WTC11 (cell line): ENCODE data around the gene FCGR3B. TPM values are rescaled to one million over a fixed set of nuclear protein-coding genes. Genes with fewer than 3 reads are reported as not detected.

ENCODE experiments used
- ATAC-seq: fragments of 200-7000 bp; cut with Tn5 transposase; 2 replicates; pipeline ENCODE4 v1.10.0; 2021; ENCODE audit warnings: mild to moderate bottlenecking, moderate library complexity
- Bru-seq: library from RNA; stranded (reverse); fragments of 400-500 nt; gene quantifications from one replicate; lab custom pipeline; 2021; lab: Mats Ljungman, UMichigan
- CTCF ChIA-PET: fragments of 300-600 bp; sonication (Branson Sonifier 250); formaldehyde crosslinking; loops from one replicate; lab custom pipeline; 2021; ENCODE audit warnings: antibody characterized with exemption; lab: Charles Lee
- POLR2A ChIA-PET: fragments of 350-600 bp; sonication (Branson Sonifier 250); formaldehyde crosslinking; loops from one replicate; lab custom pipeline; 2021; ENCODE audit warnings: antibody characterized with exemption; lab: Charles Lee
- DNase-seq: peaks from one replicate; pipeline ENCODE4 v3.0.0; 2021; ENCODE audit warnings: low spot score
- H3K27ac Mint-ChIP-seq: 2 replicates; pipeline ENCODE4 v1.8.0; 2021; ENCODE audit warnings: mixed read lengths
- H3K27me3 Mint-ChIP-seq: 2 replicates; pipeline ENCODE4 v1.8.0; 2021; ENCODE audit warnings: low read depth, mild to moderate bottlenecking, moderate library complexity, mixed read lengths
- H3K36me3 Mint-ChIP-seq: 2 replicates; pipeline ENCODE4 v1.8.0; 2021; ENCODE audit warnings: mixed read lengths
- H3K4me1 Mint-ChIP-seq: 2 replicates; pipeline ENCODE4 v1.8.0; 2022; ENCODE audit warnings: mixed read lengths
- H3K4me3 Mint-ChIP-seq: 2 replicates; pipeline ENCODE4 v1.8.0; 2021; ENCODE audit warnings: mild to moderate bottlenecking, moderate library complexity, mixed read lengths
- H3K9me3 Mint-ChIP-seq: 2 replicates; pipeline ENCODE4 v1.8.0; 2021; ENCODE audit warnings: mixed read lengths
- ATF3 ChIP-seq: sonication (generic); formaldehyde crosslinking; conservative IDR thresholded peaks from 2 replicates; pipeline ENCODE4 v1.8.1; 2022; ENCODE audit warnings: mild to moderate bottlenecking, missing genetic modification reagents
- ATF6 ChIP-seq: sonication (generic); formaldehyde crosslinking; IDR thresholded peaks from 2 replicates; pipeline ENCODE4 v1.8.1; 2023; ENCODE audit warnings: mild to moderate bottlenecking, missing genetic modification reagents
- CBFB ChIP-seq: sonication (generic); formaldehyde crosslinking; IDR thresholded peaks from 2 replicates; pipeline ENCODE4 v1.8.1; 2022; ENCODE audit warnings: mild to moderate bottlenecking, low read depth, missing genetic modification reagents
- ELF4 ChIP-seq: sonication (generic); formaldehyde crosslinking; IDR thresholded peaks from 2 replicates; pipeline ENCODE4 v1.8.1; 2022; ENCODE audit warnings: low read depth, mild to moderate bottlenecking, moderate library complexity, missing genetic modification reagents
- IRF1 ChIP-seq: sonication (generic); formaldehyde crosslinking; IDR thresholded peaks from 2 replicates; pipeline ENCODE4 v1.8.0; 2023; ENCODE audit warnings: missing genetic modification reagents
- IRF2 ChIP-seq: sonication (generic); formaldehyde crosslinking; IDR thresholded peaks from 2 replicates; pipeline ENCODE4 v1.8.0; 2022; ENCODE audit warnings: low read depth, missing genetic modification reagents, borderline replicate concordance
- KAT7 ChIP-seq: sonication (generic); formaldehyde crosslinking; IDR thresholded peaks from 2 replicates; pipeline ENCODE4 v1.8.1; 2023; ENCODE audit warnings: missing genetic modification reagents, mild to moderate bottlenecking, borderline replicate concordance
- NFATC4 ChIP-seq: fragments of 250-450 bp; sonication (Bioruptor Pico); IDR thresholded peaks from 2 replicates; pipeline ENCODE4 v1.9.0; 2021; ENCODE audit warnings: mild to moderate bottlenecking
- NFYB ChIP-seq: sonication (generic); formaldehyde crosslinking; conservative IDR thresholded peaks from 2 replicates; pipeline ENCODE4 v1.8.0; 2022; ENCODE audit warnings: low read depth, missing genetic modification reagents
- NR3C1 ChIP-seq: sonication (generic); formaldehyde crosslinking; conservative IDR thresholded peaks from 2 replicates; pipeline ENCODE4 v1.8.1; 2023; ENCODE audit warnings: low read depth, mild to moderate bottlenecking, missing genetic modification reagents
- RELA ChIP-seq: sonication (generic); formaldehyde crosslinking; IDR thresholded peaks from 2 replicates; pipeline ENCODE4 v1.8.1; 2022; ENCODE audit warnings: missing genetic modification reagents, mild to moderate bottlenecking, borderline replicate concordance
- SP1 ChIP-seq: sonication (generic); formaldehyde crosslinking; conservative IDR thresholded peaks from 2 replicates; pipeline ENCODE4 v1.8.1; 2022; ENCODE audit warnings: missing genetic modification reagents
- TEAD4 ChIP-seq: sonication (generic); formaldehyde crosslinking; IDR thresholded peaks from 2 replicates; pipeline ENCODE4 v1.8.0; 2022; ENCODE audit warnings: mild to moderate bottlenecking, missing genetic modification reagents
- TP53 ChIP-seq: sonication (generic); formaldehyde crosslinking; IDR thresholded peaks from 2 replicates; pipeline ENCODE4 v1.8.1; 2023; ENCODE audit warnings: mild to moderate bottlenecking, missing genetic modification reagents
- ZBTB21 ChIP-seq: sonication (generic); formaldehyde crosslinking; IDR thresholded peaks from 2 replicates; pipeline ENCODE4 v1.8.1; 2023; ENCODE audit warnings: mild to moderate bottlenecking, missing genetic modification reagents, borderline replicate concordance
- long read RNA-seq, 3 experiments: library from RNA in 1 of 3; library from capped mRNA in 1 of 3; library from polyadenylated mRNA in 1 of 3; unstranded in 2 of 3; stranded (forward) in 1 of 3; transcript quantifications; one replicate each; pipeline ENCODE4 v2.0.0, GENCODE V29; 2021
- total RNA-seq: library from RNA; stranded (reverse); gene quantifications from 3 replicates; pipeline ENCODE4 v1.2.3, GENCODE V29; 2021
- TF ChIP-seq, protein P1 (sequence below): sonication (generic); formaldehyde crosslinking; IDR thresholded peaks from 2 replicates; pipeline ENCODE4 v1.8.1; 2023; ENCODE audit warnings: mild to moderate bottlenecking, missing genetic modification reagents, moderate library complexity
- TF ChIP-seq, protein P2 (sequence below): sonication (generic); formaldehyde crosslinking; conservative IDR thresholded peaks from 2 replicates; pipeline ENCODE4 v1.8.1; 2023; ENCODE audit warnings: mild to moderate bottlenecking, low read depth, missing genetic modification reagents, moderate library complexity
- TF ChIP-seq, protein P3 (sequence below): sonication (generic); formaldehyde crosslinking; IDR thresholded peaks from 2 replicates; pipeline ENCODE4 v1.8.1; 2022; ENCODE audit warnings: mild to moderate bottlenecking, moderate library complexity, missing genetic modification reagents
- TF ChIP-seq, protein P4 (sequence below): sonication (generic); formaldehyde crosslinking; IDR thresholded peaks from 2 replicates; pipeline ENCODE4 v1.8.1; 2022; ENCODE audit warnings: mild to moderate bottlenecking, missing genetic modification reagents, moderate library complexity, borderline replicate concordance
- TF ChIP-seq, protein P5 (sequence below): sonication (generic); formaldehyde crosslinking; IDR thresholded peaks from 2 replicates; pipeline ENCODE4 v1.8.0; 2022; ENCODE audit warnings: mild to moderate bottlenecking, missing genetic modification reagents
- TF ChIP-seq, protein P6 (sequence below): sonication (generic); formaldehyde crosslinking; IDR thresholded peaks from 2 replicates; pipeline ENCODE4 v1.8.1; 2022; ENCODE audit warnings: low read depth, mild to moderate bottlenecking, moderate library complexity, missing genetic modification reagents, borderline replicate concordance
- TF ChIP-seq, protein P7 (sequence below): fragments of 250-450 bp; sonication (Bioruptor Pico); IDR thresholded peaks from 2 replicates; pipeline ENCODE4 v1.8.0; 2021; ENCODE audit warnings: mild to moderate bottlenecking

Gene FCGR3B
- total RNA-seq, result not detected in 3 replicates
- not detected for Bru-seq, nascent RNA
- long read RNA-seq, experiment 1, result 0 reads
- long read RNA-seq, experiment 2, result 0 reads
- long read RNA-seq, experiment 3, result 0 reads

GRCh38 chr1:161631076-161631475 is at the start of gene FCGR3B:
Gene FCGR3B (minus strand): TSS chr1:161631176. CDS start chr1:161631094, 82 bp downstream.
- no peak within 1 kb of the TSS for H3K4me3 Mint-ChIP-seq
- no peak within 1 kb of the TSS for H3K27ac Mint-ChIP-seq
- no peak for ATAC-seq
- H3K4me1 Mint-ChIP-seq, result no peaks in the 10 kb centered on the region
- CTCF ChIA-PET, result no interaction called here
- H3K36me3 Mint-ChIP-seq, result no peaks in the 10 kb centered on the region
- H3K9me3 Mint-ChIP-seq, result no peaks in the 10 kb centered on the region
- TF ChIP-seq, protein P1, sequence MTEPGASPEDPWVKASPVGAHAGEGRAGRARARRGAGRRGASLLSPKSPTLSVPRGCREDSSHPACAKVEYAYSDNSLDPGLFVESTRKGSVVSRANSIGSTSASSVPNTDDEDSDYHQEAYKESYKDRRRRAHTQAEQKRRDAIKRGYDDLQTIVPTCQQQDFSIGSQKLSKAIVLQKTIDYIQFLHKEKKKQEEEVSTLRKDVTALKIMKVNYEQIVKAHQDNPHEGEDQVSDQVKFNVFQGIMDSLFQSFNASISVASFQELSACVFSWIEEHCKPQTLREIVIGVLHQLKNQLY, result no peak
- TF ChIP-seq TP53 (CRISPR knock-in tag) (no peak), RELA (no peak), KAT7 (CRISPR knock-in tag) (no peak), IRF2 (CRISPR knock-in tag) (no peak), TEAD4 (CRISPR knock-in tag) (no peak)
- TF ChIP-seq, protein P2, sequence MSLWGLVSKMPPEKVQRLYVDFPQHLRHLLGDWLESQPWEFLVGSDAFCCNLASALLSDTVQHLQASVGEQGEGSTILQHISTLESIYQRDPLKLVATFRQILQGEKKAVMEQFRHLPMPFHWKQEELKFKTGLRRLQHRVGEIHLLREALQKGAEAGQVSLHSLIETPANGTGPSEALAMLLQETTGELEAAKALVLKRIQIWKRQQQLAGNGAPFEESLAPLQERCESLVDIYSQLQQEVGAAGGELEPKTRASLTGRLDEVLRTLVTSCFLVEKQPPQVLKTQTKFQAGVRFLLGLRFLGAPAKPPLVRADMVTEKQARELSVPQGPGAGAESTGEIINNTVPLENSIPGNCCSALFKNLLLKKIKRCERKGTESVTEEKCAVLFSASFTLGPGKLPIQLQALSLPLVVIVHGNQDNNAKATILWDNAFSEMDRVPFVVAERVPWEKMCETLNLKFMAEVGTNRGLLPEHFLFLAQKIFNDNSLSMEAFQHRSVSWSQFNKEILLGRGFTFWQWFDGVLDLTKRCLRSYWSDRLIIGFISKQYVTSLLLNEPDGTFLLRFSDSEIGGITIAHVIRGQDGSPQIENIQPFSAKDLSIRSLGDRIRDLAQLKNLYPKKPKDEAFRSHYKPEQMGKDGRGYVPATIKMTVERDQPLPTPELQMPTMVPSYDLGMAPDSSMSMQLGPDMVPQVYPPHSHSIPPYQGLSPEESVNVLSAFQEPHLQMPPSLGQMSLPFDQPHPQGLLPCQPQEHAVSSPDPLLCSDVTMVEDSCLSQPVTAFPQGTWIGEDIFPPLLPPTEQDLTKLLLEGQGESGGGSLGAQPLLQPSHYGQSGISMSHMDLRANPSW (CRISPR knock-in tag), result no peak
- TF ChIP-seq, protein P3, sequence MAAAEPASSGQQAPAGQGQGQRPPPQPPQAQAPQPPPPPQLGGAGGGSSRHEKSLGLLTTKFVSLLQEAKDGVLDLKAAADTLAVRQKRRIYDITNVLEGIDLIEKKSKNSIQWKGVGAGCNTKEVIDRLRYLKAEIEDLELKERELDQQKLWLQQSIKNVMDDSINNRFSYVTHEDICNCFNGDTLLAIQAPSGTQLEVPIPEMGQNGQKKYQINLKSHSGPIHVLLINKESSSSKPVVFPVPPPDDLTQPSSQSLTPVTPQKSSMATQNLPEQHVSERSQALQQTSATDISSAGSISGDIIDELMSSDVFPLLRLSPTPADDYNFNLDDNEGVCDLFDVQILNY (CRISPR knock-in tag), result no peak
- TF ChIP-seq, protein P4, sequence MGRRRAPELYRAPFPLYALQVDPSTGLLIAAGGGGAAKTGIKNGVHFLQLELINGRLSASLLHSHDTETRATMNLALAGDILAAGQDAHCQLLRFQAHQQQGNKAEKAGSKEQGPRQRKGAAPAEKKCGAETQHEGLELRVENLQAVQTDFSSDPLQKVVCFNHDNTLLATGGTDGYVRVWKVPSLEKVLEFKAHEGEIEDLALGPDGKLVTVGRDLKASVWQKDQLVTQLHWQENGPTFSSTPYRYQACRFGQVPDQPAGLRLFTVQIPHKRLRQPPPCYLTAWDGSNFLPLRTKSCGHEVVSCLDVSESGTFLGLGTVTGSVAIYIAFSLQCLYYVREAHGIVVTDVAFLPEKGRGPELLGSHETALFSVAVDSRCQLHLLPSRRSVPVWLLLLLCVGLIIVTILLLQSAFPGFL, result no peak
- TF ChIP-seq, protein P5, sequence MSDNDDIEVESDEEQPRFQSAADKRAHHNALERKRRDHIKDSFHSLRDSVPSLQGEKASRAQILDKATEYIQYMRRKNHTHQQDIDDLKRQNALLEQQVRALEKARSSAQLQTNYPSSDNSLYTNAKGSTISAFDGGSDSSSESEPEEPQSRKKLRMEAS (CRISPR knock-in tag), result no peak
- TF ChIP-seq, protein P6, sequence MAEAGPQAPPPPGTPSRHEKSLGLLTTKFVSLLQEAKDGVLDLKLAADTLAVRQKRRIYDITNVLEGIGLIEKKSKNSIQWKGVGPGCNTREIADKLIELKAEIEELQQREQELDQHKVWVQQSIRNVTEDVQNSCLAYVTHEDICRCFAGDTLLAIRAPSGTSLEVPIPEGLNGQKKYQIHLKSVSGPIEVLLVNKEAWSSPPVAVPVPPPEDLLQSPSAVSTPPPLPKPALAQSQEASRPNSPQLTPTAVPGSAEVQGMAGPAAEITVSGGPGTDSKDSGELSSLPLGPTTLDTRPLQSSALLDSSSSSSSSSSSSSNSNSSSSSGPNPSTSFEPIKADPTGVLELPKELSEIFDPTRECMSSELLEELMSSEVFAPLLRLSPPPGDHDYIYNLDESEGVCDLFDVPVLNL (CRISPR knock-in tag), result no peak
- TF ChIP-seq, all 79 proteins: peak for 0
- POLR2A ChIA-PET, result no interaction called here
- H3K27me3 Mint-ChIP-seq, result no peaks in the 10 kb centered on the region
- DNase-seq, result no peak

- Mint-ChIP-seq H3K9me3 (no peaks in the 10 kb centered on the region), H3K4me1 (peaks cover 10% of the 10 kb centered on the region), H3K27me3 (no peaks in the 10 kb centered on the region), H3K4me3 (no peak overlapping the region), H3K36me3 (no peaks in the 10 kb centered on the region), H3K27ac (no peak overlapping the region)
- no peak for DNase-seq
- CTCF ChIA-PET, result no interaction called here
- POLR2A ChIA-PET, result no interaction called here
- no peak for ATAC-seq
- TF ChIP-seq ZBTB21 (CRISPR knock-in tag) (no peak), SP1 (no peak), IRF1 (no peak), NR3C1 (CRISPR knock-in tag) (no peak), IRF2 (CRISPR knock-in tag) (no peak), ELF4 (CRISPR knock-in tag) (no peak), NFATC4 (no peak), CBFB (no peak), ATF6 (CRISPR knock-in tag) (no peak), ATF3 (CRISPR knock-in tag) (no peak), NFYB (no peak), TEAD4 (CRISPR knock-in tag) (no peak)
- TF ChIP-seq, protein P7, sequence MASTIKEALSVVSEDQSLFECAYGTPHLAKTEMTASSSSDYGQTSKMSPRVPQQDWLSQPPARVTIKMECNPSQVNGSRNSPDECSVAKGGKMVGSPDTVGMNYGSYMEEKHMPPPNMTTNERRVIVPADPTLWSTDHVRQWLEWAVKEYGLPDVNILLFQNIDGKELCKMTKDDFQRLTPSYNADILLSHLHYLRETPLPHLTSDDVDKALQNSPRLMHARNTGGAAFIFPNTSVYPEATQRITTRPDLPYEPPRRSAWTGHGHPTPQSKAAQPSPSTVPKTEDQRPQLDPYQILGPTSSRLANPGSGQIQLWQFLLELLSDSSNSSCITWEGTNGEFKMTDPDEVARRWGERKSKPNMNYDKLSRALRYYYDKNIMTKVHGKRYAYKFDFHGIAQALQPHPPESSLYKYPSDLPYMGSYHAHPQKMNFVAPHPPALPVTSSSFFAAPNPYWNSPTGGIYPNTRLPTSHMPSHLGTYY, result no peak
- TF ChIP-seq, protein P3 (CRISPR knock-in tag), result no peak
These were observed 47.5 kb upstream of the FCGR3B start for GRCh38 chr1:161678500-161678899.
